HG03135 (cell line): ENCODE data around the gene GRAMD1B.
A peak's percentile ranks its signal among the peaks of the same experiment; 100 is the strongest.

ENCODE experiments used
- ATAC-seq: cut with Tn5 transposase; IDR thresholded peaks from one replicate; pipeline ENCODE4 v1.9.1; 2021; ENCODE audit warnings: mild to moderate bottlenecking, moderate library complexity; ENCODE audit not compliant: unreplicated experiment

The GRAMD1B gene

DNA sequence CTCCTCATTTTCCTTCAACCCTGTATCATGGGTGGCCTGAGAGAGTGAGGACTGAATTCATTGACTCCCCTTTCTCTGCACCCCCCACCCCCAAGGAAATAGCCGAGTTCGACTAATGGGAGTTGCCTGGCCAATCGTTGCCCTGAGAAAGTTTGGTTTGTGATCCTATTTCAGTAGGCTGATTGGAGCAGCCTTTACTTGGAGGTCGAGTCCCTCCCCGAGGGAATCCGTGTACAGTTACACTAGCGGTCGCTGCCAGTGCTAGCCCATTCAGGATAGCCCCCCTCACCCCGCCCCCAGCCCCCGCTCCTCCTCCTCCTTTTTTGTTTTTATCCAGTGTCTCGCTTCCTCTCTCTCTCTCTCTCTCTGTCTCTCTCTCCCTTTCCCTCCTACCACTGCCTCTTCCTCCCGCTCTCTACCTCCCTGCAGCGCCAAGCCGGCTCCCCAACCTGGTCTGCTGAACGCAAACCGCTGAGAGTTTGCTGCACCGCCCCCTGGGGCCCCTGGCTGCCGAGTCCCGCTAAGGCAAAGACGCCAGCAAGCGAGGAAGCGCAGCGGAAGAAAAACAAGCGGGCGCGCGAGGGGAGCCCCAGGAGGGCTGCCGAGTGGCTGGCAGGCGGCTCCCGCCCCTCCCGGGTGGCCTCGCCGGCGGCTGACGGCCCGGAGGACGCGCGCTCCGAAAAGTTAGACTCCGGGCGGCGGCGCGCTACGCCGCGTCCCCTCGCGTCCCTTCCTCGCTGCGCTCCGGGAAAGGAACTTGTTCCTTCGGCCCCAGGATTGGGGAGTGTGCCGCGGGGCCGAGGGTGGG, at the start of gene GRAMD1B:
Gene GRAMD1B (plus strand): TSS at position 357 of the 808 bp plus-strand sequence. CDS start 524 bp downstream, outside the sequence.
- ATAC-seq, result no peak

DNA sequence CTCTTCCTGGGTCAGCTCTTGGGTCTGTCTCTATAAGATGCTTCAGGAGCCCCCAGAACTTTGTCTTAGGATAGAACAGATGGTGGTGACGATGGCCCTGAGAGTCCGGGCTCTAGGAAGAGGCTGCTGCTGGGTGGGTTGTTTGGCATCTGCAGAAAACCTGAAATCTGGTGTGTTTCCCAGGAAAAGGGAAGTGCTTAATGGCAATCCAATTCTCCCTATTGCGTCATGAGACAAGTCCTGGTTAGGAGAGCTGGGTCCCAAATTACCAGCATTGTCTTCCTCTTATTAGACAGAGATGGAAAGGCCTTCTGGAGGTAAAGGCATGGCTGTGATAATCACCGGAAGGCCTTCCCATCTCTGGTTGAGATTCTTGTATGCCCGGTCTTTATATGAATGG, 48.9 kb upstream of the GRAMD1B start:
- no peak for ATAC-seq

DNA sequence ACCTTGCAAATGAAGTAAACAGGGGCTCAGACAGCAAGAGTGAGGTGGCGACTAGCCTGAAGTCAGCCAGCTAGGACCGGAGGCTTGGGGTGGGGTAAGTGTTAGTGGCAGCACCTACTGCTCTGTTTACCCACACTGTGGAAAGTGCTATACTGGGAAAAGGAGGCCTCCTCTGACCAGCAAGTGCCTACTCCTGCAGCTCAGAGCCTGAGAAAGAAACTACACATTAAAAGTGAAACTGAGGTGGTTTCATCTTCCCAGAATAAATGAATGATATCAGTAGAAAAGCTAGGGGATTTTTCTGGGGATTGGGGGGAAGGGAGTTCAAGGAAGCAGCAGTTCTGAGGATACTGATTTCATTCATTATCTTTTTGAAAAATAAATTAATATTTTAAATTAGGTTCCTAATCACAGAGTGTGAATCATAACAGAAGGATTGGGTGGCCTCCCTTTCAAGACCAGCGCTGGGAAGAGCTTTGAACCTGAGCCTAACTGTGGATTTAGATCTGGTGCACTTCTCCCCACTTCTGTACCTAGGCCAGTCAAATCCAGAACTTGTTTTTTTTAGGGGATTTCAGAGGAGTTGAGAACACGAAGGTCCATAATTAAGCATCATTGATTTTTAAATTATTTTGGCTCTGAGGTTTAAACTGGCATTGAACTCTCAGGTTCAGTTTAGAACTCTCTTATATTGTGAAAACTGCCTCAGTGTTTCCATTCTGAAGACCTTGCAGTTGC, 48.1 kb upstream of the GRAMD1B start:
- ATAC-seq, result peak; percentile 56

DNA sequence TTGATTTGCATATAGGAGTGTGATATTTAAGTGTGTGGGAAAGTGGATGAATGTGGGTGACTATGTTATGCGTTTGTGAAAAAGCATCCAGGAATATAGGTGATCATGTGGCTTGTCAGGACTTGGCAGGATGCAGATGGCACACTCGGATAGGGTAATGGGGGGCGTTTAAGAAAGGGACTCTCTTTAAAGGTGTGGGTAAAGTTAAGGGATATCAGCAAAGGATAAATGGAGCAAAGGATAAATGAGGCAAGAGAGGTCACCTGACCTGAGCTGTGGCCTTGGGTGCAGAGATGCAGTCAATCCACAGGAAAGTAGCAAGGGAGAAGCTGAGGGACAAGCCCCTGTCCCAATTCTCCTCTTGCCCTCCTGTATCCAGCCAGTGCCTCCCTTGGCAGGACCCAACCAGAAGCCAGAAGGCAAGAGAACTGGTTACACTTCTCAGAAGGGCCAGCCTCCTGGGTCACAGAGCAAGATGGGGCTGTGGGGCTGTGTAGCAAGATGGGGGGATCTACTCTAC, 47.5 kb upstream of the GRAMD1B start:
- ATAC-seq, result no peak

- ATAC-seq, result no peak
Observed at GRCh38 chr11:123384116-123384515, 46.0 kb upstream of the GRAMD1B start.

DNA sequence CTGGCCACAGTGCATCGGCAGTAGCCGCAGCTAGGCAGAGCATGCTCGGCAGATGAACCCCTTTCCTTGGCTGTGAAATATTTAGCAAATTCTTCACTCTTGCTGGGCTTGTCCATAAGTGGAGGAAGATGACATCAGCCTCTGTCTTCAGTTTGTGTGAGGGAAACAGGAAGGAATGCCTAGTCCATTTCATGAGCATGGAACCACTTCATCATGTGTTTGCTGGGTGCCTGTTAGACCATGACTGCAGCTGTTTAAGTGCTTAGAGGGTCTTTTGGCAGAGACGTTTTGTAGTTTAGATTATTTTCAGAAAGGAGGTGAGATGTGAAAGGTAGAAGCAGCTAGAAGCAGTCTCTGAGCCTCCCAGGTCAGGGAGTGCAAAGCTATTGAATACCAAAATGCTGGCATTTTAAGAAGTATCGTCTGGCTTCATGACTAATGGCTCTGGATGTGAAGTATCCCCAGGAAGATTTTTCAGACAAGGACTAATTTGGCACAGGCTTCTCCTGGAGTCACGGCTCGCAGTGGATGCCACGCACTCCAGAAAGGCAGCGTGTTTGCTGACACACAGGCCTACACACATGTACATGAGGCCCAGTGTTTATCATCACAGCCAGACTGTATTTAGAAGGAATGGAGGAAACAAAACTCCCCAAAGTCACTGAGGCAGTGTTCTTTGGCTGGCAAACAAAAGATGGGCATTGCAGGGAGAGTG, 43.1 kb upstream of the GRAMD1B start:
- ATAC-seq, result no peak

DNA sequence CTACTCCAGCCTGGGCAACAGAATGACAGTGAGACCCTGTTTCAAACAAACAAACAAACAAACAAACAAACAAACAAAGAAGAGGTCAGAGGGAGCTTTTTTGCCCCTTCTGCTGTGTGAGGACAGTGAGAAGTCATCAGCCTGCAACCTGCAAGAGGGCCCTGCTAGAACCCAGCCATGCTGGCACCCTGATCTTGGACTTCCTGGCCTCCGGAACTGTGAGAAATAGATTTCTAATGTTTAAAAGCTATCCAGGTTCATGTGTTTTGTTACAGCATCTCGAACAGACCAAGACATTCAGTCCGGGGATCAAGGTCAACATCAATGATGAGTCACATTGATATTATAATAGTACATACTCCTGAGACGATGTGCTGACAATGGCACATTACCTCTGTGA, 41.4 kb upstream of the GRAMD1B start:
- no peak for ATAC-seq

- no peak for ATAC-seq
Observed at GRCh38 chr11:123390146-123390545, 39.9 kb upstream of the GRAMD1B start.

- ATAC-seq, result no peak
Observed at GRCh38 chr11:123391646-123392348, 38.3 kb upstream of the GRAMD1B start.

- no peak for ATAC-seq
Observed at GRCh38 chr11:123392431-123392830, 37.6 kb upstream of the GRAMD1B start.

GRCh38 chr11:123392844-123393243, 37.2 kb upstream of the GRAMD1B start:
- ATAC-seq, result no peak

GRCh38 chr11:123393312-123393927, 36.6 kb upstream of the GRAMD1B start:
- ATAC-seq, result no peak

DNA sequence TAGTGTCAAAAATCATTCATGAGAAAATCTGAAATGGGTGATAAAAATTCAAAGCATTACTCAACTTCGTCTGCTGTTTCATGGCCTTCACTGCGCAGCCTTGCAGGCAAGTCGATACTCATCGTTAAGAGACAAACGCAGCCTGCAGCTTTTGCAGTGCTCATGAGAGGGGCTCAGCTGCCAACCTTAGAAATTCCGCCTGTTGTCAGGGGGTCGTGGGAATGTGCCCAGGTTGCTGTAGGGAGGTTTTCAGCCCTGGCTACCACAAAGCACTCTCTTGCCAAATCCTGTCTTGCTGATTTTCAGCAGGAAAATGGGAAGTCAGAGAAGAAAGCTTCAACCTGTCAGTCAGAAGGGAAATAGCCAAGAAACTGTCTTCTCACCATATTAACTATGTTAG, 25.4 kb upstream of the GRAMD1B start:
- ATAC-seq, result no peak

GRCh38 chr11:123405123-123405592, 24.9 kb upstream of the GRAMD1B start:
- no peak for ATAC-seq

GRCh38 chr11:123406441-123407129, 23.5 kb upstream of the GRAMD1B start:
- no peak for ATAC-seq

DNA sequence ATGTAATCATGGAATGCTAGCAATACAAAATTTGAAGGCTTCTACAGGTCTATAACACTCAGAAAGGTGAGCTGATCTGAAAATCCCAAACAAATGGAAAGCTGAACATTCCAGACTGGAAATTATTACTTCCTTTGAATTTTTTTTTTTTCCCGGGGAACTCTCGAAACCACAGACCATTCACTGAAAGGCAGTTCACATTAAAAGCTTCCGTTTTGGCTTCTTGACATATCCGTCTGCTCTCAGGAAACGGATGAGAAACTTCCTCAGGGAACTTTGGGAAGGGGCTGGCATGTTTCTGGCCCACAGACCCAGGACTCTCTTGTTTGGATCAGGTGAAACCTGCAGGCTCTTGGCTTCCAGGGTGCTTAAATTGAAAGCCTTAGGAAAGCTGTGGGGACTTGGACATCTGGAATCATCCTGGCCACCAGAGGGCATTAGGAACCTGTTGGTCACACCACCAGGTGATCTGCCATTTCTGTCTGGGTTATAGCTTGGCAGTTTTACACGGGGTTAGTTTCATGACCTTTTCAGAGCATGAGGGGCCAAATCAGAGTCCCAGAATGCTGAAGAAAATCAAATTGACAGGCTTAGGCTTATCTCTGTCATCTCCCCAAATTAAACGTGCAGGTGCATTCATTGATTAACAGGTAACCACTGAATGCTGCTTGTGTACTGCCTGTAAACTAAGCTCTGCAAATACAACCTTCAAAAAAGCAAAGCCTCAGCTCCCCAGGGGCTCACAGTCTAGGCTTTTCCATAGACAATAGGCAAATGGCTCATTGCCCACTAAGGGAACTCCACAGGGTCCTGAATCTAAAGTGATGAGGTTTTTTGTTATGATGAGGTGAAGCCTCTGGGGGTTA, 22.7 kb upstream of the GRAMD1B start:
- no peak for ATAC-seq

DNA sequence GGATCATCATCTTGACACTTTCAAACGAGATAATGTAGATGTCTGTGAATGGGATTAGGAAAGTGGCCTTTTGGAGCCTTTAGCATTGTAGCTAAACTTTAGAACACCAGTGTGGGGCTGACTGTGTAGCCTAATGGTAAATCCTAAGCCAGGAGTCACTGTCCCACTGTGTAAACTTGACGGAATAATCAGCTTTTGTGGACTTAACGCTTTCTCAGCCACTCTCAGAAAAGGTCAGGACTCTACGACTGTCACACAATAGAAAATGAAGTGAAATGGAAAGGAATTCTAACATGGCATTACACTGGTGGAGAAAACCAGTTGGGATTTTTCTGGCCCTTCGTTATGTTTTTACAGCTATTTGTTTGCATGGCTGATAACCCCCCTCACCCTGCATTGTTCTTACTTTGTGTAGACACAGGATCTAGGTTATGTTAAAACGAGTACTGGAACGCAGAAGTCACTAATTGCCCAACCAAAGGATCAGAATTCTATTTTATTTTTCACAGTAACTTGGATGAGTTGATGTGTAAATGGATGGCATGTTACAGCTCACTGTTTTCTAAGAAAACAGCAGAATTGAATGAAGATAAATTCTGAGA, 22.0 kb upstream of the GRAMD1B start:
- no peak for ATAC-seq
